HEK293T (cell line): Measurements from ENCODE around the gene ISCU.

Source experiments
- CTCF ChIA-PET: fragments of 350-600 bp; formaldehyde crosslinking; extraction: SDS; loops from one replicate; lab custom pipeline; 2021; ENCODE audit warnings: antibody characterized with exemption, inconsistent platforms; lab: Yijun Ruan, JAX
- POLR2A ChIA-PET: fragments of 350-600 bp; formaldehyde crosslinking; extraction: SDS; loops from one replicate; lab custom pipeline; 2020; ENCODE audit warnings: antibody characterized with exemption, inconsistent platforms; lab: Yijun Ruan, JAX
- DNase-seq: peaks from one replicate; pipeline ENCODE4 v3.0.0; 2012; ENCODE audit warnings: mixed read lengths; ENCODE audit errors: extremely low spot score
- ARNT ChIP-seq: fragments of 450-650 bp; IDR thresholded peaks from 2 replicates; pipeline ENCODE4 v1.6.1; 2017; ENCODE audit warnings: mild to moderate bottlenecking
- BHLHE40 ChIP-seq: fragments of 450-650 bp; IDR thresholded peaks from 2 replicates; pipeline ENCODE4 v1.6.1; 2016; ENCODE audit warnings: mild to moderate bottlenecking, moderate library complexity, borderline replicate concordance
- CTBP1 ChIP-seq: fragments of 450-650 bp; IDR thresholded peaks from 2 replicates; pipeline ENCODE4 v1.6.1; 2016; ENCODE audit warnings: borderline replicate concordance
- ELF4 ChIP-seq: fragments of 450-650 bp; IDR thresholded peaks from 2 replicates; pipeline ENCODE4 v1.6.1; 2017; ENCODE audit warnings: antibody characterized with exemption
- FOXA1 ChIP-seq: fragments of 450-650 bp; IDR thresholded peaks from 2 replicates; pipeline ENCODE4 v1.6.1; 2016; ENCODE audit warnings: mild to moderate bottlenecking
- FOXK2 ChIP-seq: fragments of 450-650 bp; IDR thresholded peaks from 2 replicates; pipeline ENCODE4 v1.6.1; 2016; ENCODE audit warnings: mild to moderate bottlenecking
- FOXM1 ChIP-seq: fragments of 450-650 bp; IDR thresholded peaks from 2 replicates; pipeline ENCODE4 v1.6.1; 2017; ENCODE audit warnings: mild to moderate bottlenecking, borderline replicate concordance
- HDGF ChIP-seq: fragments of 450-650 bp; IDR thresholded peaks from 2 replicates; pipeline ENCODE4 v1.6.1; 2017; ENCODE audit warnings: antibody characterized with exemption, borderline replicate concordance
- L3MBTL2 ChIP-seq: fragments of 450-650 bp; conservative IDR thresholded peaks from 2 replicates; pipeline ENCODE4 v1.6.1; 2016; ENCODE audit warnings: mild to moderate bottlenecking
- LEF1 ChIP-seq: fragments of 450-650 bp; IDR thresholded peaks from 2 replicates; pipeline ENCODE4 v1.6.1; 2017; ENCODE audit warnings: mild to moderate bottlenecking, borderline replicate concordance
- NFRKB ChIP-seq: fragments of 450-650 bp; IDR thresholded peaks from 2 replicates; pipeline ENCODE4 v1.6.1; 2016; ENCODE audit warnings: mild to moderate bottlenecking, moderate library complexity
- SP1 ChIP-seq: fragments of 450-650 bp; IDR thresholded peaks from 2 replicates; pipeline ENCODE4 v1.6.1; 2017
- SUZ12 ChIP-seq: fragments of 450-650 bp; IDR thresholded peaks from 2 replicates; pipeline ENCODE4 v1.6.1; 2016; ENCODE audit warnings: mild to moderate bottlenecking
- TARDBP ChIP-seq: fragments of 450-650 bp; IDR thresholded peaks from 2 replicates; pipeline ENCODE4 v1.6.1; 2016
- ZNF384 ChIP-seq: fragments of 450-650 bp; IDR thresholded peaks from 2 replicates; pipeline ENCODE4 v1.6.1; 2016
- TF ChIP-seq, protein P1 (sequence below): fragments of 450-650 bp; IDR thresholded peaks from 2 replicates; pipeline ENCODE4 v1.6.1; 2016

ISCU gene

DNA sequence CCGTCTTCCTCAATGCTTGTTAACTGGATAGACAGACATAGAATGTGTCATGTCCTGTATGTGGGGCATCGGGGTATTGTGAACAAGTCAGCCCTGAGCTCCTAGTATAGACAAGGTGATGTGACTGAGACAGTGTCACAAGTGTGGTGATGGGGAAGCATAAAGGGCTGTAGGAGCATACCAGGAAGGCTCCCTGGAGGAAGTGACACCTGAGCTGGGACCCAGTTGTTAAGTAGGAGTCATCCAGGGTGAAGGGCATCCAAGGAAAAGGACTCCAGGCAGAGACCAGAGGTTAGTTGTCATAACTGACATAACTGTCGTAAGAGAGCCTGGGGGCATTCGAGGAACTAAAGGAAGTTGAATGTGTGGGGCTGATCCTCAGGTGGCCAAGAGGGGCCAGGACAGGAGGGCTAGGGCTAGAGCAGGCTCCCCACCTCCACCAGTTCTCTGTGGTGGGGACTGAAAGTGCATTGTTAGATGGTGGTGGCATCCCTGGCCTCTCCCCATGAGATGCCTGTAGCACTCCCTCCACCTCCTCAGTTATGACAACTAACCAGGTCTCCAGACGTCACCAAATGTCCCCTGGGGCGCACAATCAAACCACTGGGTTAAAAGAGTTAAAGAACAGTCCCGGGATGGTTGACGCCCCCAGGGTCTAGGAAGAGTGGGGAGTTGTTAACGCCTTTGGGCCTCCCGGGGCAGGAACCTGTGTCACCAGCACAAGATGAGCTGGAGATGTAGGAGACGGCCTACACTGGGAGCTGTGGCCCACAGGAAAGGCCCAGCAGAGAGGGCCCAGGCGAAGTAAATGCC, 44.9 kb upstream of the ISCU start:
- ChIA-PET POLR2A (no interaction called here), CTCF (no interaction called here)
- no peak for DNase-seq
- no peak for TF ChIP-seq LEF1
- TF ChIP-seq SUZ12, result no peak
- TF ChIP-seq ELF4, result no peak
- TF ChIP-seq, protein P1, sequence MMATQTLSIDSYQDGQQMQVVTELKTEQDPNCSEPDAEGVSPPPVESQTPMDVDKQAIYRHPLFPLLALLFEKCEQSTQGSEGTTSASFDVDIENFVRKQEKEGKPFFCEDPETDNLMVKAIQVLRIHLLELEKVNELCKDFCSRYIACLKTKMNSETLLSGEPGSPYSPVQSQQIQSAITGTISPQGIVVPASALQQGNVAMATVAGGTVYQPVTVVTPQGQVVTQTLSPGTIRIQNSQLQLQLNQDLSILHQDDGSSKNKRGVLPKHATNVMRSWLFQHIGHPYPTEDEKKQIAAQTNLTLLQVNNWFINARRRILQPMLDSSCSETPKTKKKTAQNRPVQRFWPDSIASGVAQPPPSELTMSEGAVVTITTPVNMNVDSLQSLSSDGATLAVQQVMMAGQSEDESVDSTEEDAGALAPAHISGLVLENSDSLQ, result no peak
- TF ChIP-seq ZNF384, result no peak
- no peak for TF ChIP-seq NFRKB
- no peak for TF ChIP-seq TARDBP

DNA sequence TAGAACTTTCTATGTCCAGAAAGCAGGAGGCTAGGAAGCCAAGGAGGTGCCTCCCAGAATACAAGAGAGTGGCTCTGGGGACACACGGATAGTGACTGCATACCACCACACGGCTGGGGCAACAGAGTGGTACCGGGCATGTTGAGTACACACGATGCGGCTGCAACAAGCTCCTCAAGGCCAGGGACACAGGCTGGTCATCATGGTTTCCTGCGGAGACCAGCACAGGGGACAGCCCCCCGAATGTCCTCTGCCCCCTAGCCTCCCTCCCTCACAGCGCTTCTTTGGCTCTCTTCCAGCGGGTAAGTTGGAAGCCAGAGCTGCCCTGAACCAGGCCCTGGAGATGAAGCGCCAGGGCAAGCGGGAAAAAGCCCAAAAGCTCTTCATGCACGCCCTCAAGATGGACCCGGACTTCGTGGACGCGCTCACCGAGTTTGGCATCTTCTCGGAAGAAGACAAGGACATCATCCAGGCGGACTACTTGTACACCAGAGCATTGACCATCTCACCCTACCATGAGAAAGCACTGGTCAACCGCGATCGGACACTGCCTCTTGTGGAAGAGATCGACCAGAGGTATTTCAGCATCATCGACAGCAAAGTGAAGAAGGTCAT, 44.2 kb upstream of the ISCU start:
- no peak for TF ChIP-seq FOXK2
- no peak for TF ChIP-seq TARDBP
- no peak for TF ChIP-seq CTBP1
- TF ChIP-seq FOXA1, result no peak
- TF ChIP-seq ZNF384, result no peak
- no peak for TF ChIP-seq SUZ12
- TF ChIP-seq ELF4, result no peak
- TF ChIP-seq LEF1, result no peak
- no peak for TF ChIP-seq HDGF
- no peak for TF ChIP-seq NFRKB
- no peak for TF ChIP-seq L3MBTL2
- no peak for TF ChIP-seq SP1
- no peak for TF ChIP-seq BHLHE40
- TF ChIP-seq ARNT, result no peak
- TF ChIP-seq FOXM1, result no peak
- TF ChIP-seq, protein P1, result no peak
- no peak for DNase-seq
- ChIA-PET POLR2A (no interaction called here), CTCF (no interaction called here)

DNA sequence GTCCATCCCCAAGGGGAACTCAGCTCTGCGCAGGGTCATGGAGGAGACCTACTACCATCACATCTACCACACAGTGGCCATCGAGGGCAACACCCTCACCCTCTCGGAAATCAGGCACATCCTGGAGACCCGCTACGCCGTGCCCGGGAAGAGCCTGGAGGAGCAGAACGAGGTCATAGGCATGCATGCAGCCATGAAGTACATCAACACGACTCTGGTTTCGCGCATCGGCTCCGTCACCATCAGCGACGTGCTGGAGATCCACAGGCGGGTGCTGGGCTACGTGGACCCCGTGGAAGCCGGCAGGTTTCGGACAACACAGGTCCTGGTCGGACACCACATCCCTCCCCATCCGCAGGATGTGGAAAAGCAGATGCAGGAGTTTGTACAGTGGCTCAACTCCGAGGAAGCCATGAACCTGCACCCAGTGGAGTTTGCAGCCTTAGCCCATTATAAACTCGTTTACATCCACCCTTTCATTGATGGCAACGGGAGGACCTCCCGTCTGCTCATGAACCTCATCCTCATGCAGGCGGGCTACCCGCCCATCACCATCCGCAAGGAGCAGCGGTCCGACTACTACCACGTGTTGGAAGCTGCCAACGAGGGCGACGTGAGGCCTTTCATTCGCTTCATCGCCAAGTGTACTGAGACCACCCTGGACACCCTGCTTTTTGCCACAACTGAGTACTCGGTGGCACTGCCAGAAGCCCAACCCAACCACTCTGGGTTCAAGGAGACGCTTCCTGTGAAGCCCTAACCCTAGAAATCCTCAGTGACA, 43.5 kb upstream of the ISCU start:
- TF ChIP-seq FOXM1 (no peak), L3MBTL2 (no peak), FOXK2 (no peak), SUZ12 (no peak), TARDBP (no peak), ARNT (no peak), ELF4 (no peak), NFRKB (no peak), FOXA1 (no peak), BHLHE40 (no peak), SP1 (no peak), CTBP1 (no peak)
- TF ChIP-seq, protein P1, result no peak
- DNase-seq, result no peak
- CTCF ChIA-PET, result no interaction called here
- POLR2A ChIA-PET, result no interaction called here

DNA sequence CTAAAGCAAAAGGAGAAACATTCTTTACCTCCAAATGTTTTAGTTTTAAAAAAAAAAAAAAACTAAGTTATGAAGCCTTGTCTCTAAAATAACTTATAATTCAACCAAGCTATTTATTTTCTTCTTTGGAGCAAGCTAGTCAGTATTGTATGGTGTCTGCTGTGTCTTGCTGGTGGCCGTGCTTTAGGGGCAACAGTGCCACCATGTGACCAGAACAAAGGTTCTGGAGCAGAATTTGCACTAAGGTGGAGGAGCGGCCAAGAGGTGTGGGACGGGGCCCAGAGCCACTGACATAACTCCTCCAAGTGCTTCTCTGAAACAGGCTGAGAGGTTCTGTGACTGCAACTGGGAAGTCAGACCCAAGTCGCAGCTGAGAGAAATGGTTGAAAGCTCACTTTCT, 42.8 kb upstream of the ISCU start:
- TF ChIP-seq FOXM1 (no peak), ZNF384 (no peak), FOXK2 (no peak), ARNT (no peak), BHLHE40 (no peak), FOXA1 (no peak), CTBP1 (no peak), HDGF (no peak), SUZ12 (no peak)
- POLR2A ChIA-PET, result no interaction called here
- CTCF ChIA-PET, result interaction anchor here (0.7 kb wide), 1 partner anchor 99 kb away, joined by 7 read pairs; no protein-coding TSS in a partner anchor
- DNase-seq, result no peak

DNA sequence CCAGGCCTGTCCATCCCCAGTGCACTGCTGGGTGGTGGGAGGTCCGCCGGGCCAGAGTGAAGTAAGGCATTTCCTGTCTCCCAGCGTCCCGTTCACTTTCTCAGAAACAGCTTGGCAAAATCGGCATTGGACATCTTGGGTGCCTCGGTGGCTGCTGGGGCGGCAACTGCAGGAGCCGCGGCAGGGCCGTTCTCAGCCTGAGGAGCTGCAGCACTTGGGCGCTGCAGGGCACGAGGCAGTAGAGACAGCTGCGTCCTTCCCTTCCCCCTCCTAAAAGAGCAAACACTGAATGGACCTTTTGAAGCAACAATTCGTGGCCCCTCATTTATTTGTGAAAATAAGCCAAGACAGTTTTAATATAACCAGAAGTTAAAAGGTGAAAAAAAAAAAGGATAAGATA, 39.0 kb upstream of the ISCU start:
- TF ChIP-seq CTBP1, result no peak
- no peak for TF ChIP-seq L3MBTL2
- TF ChIP-seq LEF1, result no peak
- TF ChIP-seq, protein P1, result no peak
- no peak for TF ChIP-seq BHLHE40
- no peak for TF ChIP-seq FOXA1
- no peak for TF ChIP-seq FOXM1
- no peak for TF ChIP-seq TARDBP
- POLR2A ChIA-PET, result no interaction called here

More for the DNA sequence above, 39.0 kb upstream of the ISCU start:
- CTCF ChIA-PET, result no interaction called here
- DNase-seq, result no peak
